Breast epithelium (tissue), 3 donors: ENCODE data around the gene INHBE.

Source experiments
- CTCF ChIP-seq, 3 donors: fragments of 450-650 bp; IDR thresholded peaks; one replicate each; pipeline ENCODE4 v1.5.1; 2016 to 2017; ENCODE audit warnings: antibody characterized with exemption in 3 of 3, mild to moderate bottlenecking in 3 of 3, moderate library complexity in 3 of 3
- POLR2A ChIP-seq: fragments of 450-650 bp; IDR thresholded peaks from one replicate; pipeline ENCODE4 v1.6.1; 2016; ENCODE audit warnings: antibody characterized with exemption, mild to moderate bottlenecking, moderate library complexity
- POLR2AphosphoS5 ChIP-seq, 3 donors: sonication (generic); formaldehyde crosslinking; IDR thresholded peaks; one replicate each; pipeline ENCODE4 v1.6.1; 2017; ENCODE audit warnings: antibody characterized with exemption in 3 of 3

GRCh38 chr12:57441846-57442427, 13.2 kb upstream of the INHBE start:
- TF ChIP-seq CTCF (IDR thresholded peaks at IDR 0.05), result no peak
- no peak for TF ChIP-seq POLR2A
- TF ChIP-seq POLR2AphosphoS5 (IDR thresholded peaks at IDR 0.05), result no peak
